Fibroblast of lung (primary cell): Measurements from ENCODE around the gene S100A2.

Experiments
- EZH2 ChIP-seq: IDR thresholded peaks from 2 replicates; pipeline ENCODE4 v1.5.1; 2012; ENCODE audit warnings: low read length, control low read depth, mild to moderate bottlenecking; ENCODE audit errors: missing control alignments
- TF ChIP-seq, protein P1 (sequence below), 2 donors: IDR thresholded peaks in 1 of 2; conservative IDR thresholded peaks in 1 of 2; 1 replicate in 1 of 2; 2 replicates in 1 of 2; pipeline ENCODE4 v1.5.1; 2011 to 2012; ENCODE audit warnings: low read length in 2 of 2, control low read depth in 1 of 2, inconsistent platforms in 1 of 2, low read depth in 1 of 2, mild to moderate bottlenecking in 1 of 2

GRCh38 chr1:153602749-153603148, 37.1 kb upstream of the S100A2 start:
- TF ChIP-seq, protein P1, sequence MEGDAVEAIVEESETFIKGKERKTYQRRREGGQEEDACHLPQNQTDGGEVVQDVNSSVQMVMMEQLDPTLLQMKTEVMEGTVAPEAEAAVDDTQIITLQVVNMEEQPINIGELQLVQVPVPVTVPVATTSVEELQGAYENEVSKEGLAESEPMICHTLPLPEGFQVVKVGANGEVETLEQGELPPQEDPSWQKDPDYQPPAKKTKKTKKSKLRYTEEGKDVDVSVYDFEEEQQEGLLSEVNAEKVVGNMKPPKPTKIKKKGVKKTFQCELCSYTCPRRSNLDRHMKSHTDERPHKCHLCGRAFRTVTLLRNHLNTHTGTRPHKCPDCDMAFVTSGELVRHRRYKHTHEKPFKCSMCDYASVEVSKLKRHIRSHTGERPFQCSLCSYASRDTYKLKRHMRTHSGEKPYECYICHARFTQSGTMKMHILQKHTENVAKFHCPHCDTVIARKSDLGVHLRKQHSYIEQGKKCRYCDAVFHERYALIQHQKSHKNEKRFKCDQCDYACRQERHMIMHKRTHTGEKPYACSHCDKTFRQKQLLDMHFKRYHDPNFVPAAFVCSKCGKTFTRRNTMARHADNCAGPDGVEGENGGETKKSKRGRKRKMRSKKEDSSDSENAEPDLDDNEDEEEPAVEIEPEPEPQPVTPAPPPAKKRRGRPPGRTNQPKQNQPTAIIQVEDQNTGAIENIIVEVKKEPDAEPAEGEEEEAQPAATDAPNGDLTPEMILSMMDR (conservative IDR thresholded peaks at IDR 0.05 in 1 of 2, IDR thresholded peaks at IDR 0.05 in 1 of 2; ENCODE audit: low read depth in 1 of 2, low read length in 2 of 2), result no peak
- TF ChIP-seq EZH2, result no peak
